ENCODE measurements around the gene PTPRB. TPM values are rescaled to one million over a fixed set of nuclear protein-coding genes. Genes with fewer than 3 reads are reported as not detected.
A peak's percentile ranks its signal among the peaks of the same experiment; 100 is the strongest.
"Not testable (repeated sequence)": the region's sequence is repeated elsewhere in the genome, so short reads cannot be mapped to it uniquely, and the experiment has no call there.

PTPRB gene
- total RNA-seq, 1 donor from 2014 or later: 5.7 TPM

GRCh38 chr12:70540996-70541395 lies 96.2 kb downstream of the PTPRB start:
- no peak for DNase-seq (ENCODE audit: low read depth)

- no peak for DNase-seq (ENCODE audit: low read depth)
These were observed 100.6 kb downstream of the PTPRB start for GRCh38 chr12:70536650-70537049.

GRCh38 chr12:70535896-70536374 lies 101.3 kb downstream of the PTPRB start:
- DNase-seq (ENCODE audit: low read depth): no peak

- DNase-seq (ENCODE audit: low read depth): no peak
These were observed 102.8 kb downstream of the PTPRB start for GRCh38 chr12:70534466-70534865.

- no peak for DNase-seq (ENCODE audit: low read depth)
These were observed 107.6 kb downstream of the PTPRB start for GRCh38 chr12:70529647-70530046.

- DNase-seq (ENCODE audit: low read depth): no peak
These were observed 116.4 kb downstream of the PTPRB start for GRCh38 chr12:70520847-70521246.

- DNase-seq (ENCODE audit: low read depth): no peak
These were observed 123.8 kb downstream of the PTPRB start for GRCh38 chr12:70513426-70513825.

- DNase-seq (ENCODE audit: low read depth): peak; percentile 90
These were observed 129.1 kb downstream of the PTPRB start for GRCh38 chr12:70508178-70508577.

- peak; percentile 17 for DNase-seq (ENCODE audit: low read depth)
These were observed 129.8 kb downstream of the PTPRB start for GRCh38 chr12:70507442-70507841.

GRCh38 chr12:70497508-70497907 lies 139.7 kb downstream of the PTPRB start:
- no peak for DNase-seq (ENCODE audit: low read depth)

GRCh38 chr12:70492904-70493303 lies 144.3 kb downstream of the PTPRB start:
- DNase-seq (ENCODE audit: low read depth): not testable (repeated sequence)

- not testable (repeated sequence) for DNase-seq (ENCODE audit: low read depth)
These were observed 146.3 kb downstream of the PTPRB start for GRCh38 chr12:70490928-70491327.

GRCh38 chr12:70487440-70487839 lies 149.8 kb downstream of the PTPRB start:
- DNase-seq (ENCODE audit: low read depth): no peak

GRCh38 chr12:70486588-70486987 lies 150.6 kb downstream of the PTPRB start:
- DNase-seq (ENCODE audit: low read depth): no peak

- no peak for DNase-seq (ENCODE audit: low read depth)
These were observed 151.5 kb downstream of the PTPRB start for GRCh38 chr12:70485704-70486103.

GRCh38 chr12:70484464-70484863 lies 152.8 kb downstream of the PTPRB start:
- no peak for DNase-seq (ENCODE audit: low read depth)

GRCh38 chr12:70482764-70483163 lies 154.5 kb downstream of the PTPRB start:
- DNase-seq (ENCODE audit: low read depth): no peak

- DNase-seq (ENCODE audit: low read depth): no peak
These were observed 167.9 kb downstream of the PTPRB start for GRCh38 chr12:70469221-70469820.

GRCh38 chr12:70468741-70469140 lies 168.5 kb downstream of the PTPRB start:
- no peak for DNase-seq (ENCODE audit: low read depth)

- DNase-seq (ENCODE audit: low read depth): no peak
These were observed 169.1 kb downstream of the PTPRB start for GRCh38 chr12:70467918-70468733.

- DNase-seq (ENCODE audit: low read depth): no peak
These were observed 169.8 kb downstream of the PTPRB start for GRCh38 chr12:70467476-70467875.

GRCh38 chr12:70466753-70467152 lies 170.5 kb downstream of the PTPRB start:
- no peak for DNase-seq (ENCODE audit: low read depth)

Data from renal cortical epithelial cell (primary cell).